C4-2B (cell line): ENCODE data around the gene HSDL1.

Experiments
- H3K27ac ChIP-seq: fragments of 450-650 bp; 2 replicates; pipeline ENCODE4 v1.5.1; 2017
- CTCF ChIP-seq: fragments of 450-650 bp; conservative IDR thresholded peaks from 2 replicates; pipeline ENCODE4 v1.5.1; 2017; ENCODE audit warnings: mild to moderate bottlenecking
- ZFX ChIP-seq: fragments of 450-650 bp; IDR thresholded peaks from 2 replicates; pipeline ENCODE4 v1.6.1; 2017

HSDL1 gene

GRCh38 chr16:84159800-84160199 lies 14.8 kb upstream of the HSDL1 start:
- H3K27ac ChIP-seq: no peak overlapping the region
- TF ChIP-seq ZFX: no peak
- TF ChIP-seq CTCF: no peak

GRCh38 chr16:84159007-84159406 lies 14.0 kb upstream of the HSDL1 start:
- TF ChIP-seq ZFX (no peak), CTCF (no peak)

GRCh38 chr16:84156342-84156784 lies 11.4 kb upstream of the HSDL1 start:
- TF ChIP-seq ZFX (no peak), CTCF (no peak; the same call in 1 of the 2 replicates)
- no peak overlapping the region for H3K27ac ChIP-seq

More at GRCh38 chr16:84159007-84159406, 14.0 kb upstream of the HSDL1 start:
- H3K27ac ChIP-seq: no peak overlapping the region

GRCh38 chr16:84155771-84156170 lies 10.8 kb upstream of the HSDL1 start:
- no peak overlapping the region for H3K27ac ChIP-seq
- no peak for TF ChIP-seq CTCF
- no peak for TF ChIP-seq ZFX

- TF ChIP-seq ZFX (no peak), CTCF (no peak)
- no peak overlapping the region for H3K27ac ChIP-seq
Observed at GRCh38 chr16:84155226-84155625, 10.2 kb upstream of the HSDL1 start.

GRCh38 chr16:84153660-84154214 lies 8.8 kb upstream of the HSDL1 start:
- TF ChIP-seq CTCF (no peak), ZFX (no peak)

GRCh38 chr16:84150926-84151325 lies 5.9 kb upstream of the HSDL1 start:
- TF ChIP-seq ZFX: no peak
- TF ChIP-seq CTCF: no peak
- no peak overlapping the region for H3K27ac ChIP-seq

More at GRCh38 chr16:84153660-84154214, 8.8 kb upstream of the HSDL1 start:
- no peak overlapping the region for H3K27ac ChIP-seq
